A549 (cell line): ENCODE data around the gene PFAS.

Source experiments
- ATOH8 ChIP-seq: fragments of 250-450 bp; sonication (Bioruptor Pico); IDR thresholded peaks from 2 replicates; pipeline ENCODE4 v1.5.0; 2020; ENCODE audit warnings: low read depth, mild to moderate bottlenecking, moderate library complexity
- BCL3 ChIP-seq: fragments of >200 bp; sonication (Bioruptor Twin); formaldehyde crosslinking; IDR thresholded peaks from 3 replicates; pipeline ENCODE4 v1.6.1; 2016
- CTCF ChIP-seq: fragments of >200 bp; sonication (Bioruptor Twin); formaldehyde crosslinking; IDR thresholded peaks from 3 replicates; pipeline ENCODE4 v1.5.1; 2016
- FOSL2 ChIP-seq, 2 experiments: fragments of 450-650 bp in 1 of 2; fragments of >200 bp in 1 of 2; sonication (Bioruptor Twin) in 1 of 2; formaldehyde crosslinking; IDR thresholded peaks; 2 replicates each; pipeline versions ENCODE4 v1.5.0 to v1.6.1; 2016 to 2020; ENCODE audit warnings: mild to moderate bottlenecking in 1 of 2, moderate library complexity in 1 of 2
- JUN ChIP-seq, 2 experiments: fragments of >200 bp; sonication (Bioruptor Twin); formaldehyde crosslinking; IDR thresholded peaks; 2 replicates in 1 of 2; 3 replicates in 1 of 2; pipeline ENCODE4 v1.6.1; 2016 to 2017
- KDM1A ChIP-seq: fragments of 200-600 bp; sonication (generic); IDR thresholded peaks from 2 replicates; pipeline ENCODE4 v1.6.1; 2016; ENCODE audit warnings: low read depth, mild to moderate bottlenecking
- MAFK ChIP-seq: fragments of 450-650 bp; IDR thresholded peaks from 2 replicates; pipeline ENCODE4 v1.6.1; 2014; ENCODE audit not compliant: partially characterized antibody
- MAX ChIP-seq: IDR thresholded peaks from 2 replicates; pipeline ENCODE4 v1.6.1; 2012
- MYC ChIP-seq: IDR thresholded peaks from 2 replicates; pipeline ENCODE4 v1.6.1; 2012; ENCODE audit warnings: mild to moderate bottlenecking, inconsistent platforms, low read length, improper control_type of control experiment, borderline replicate concordance
- PHF8 ChIP-seq: fragments of 200-600 bp; sonication (generic); IDR thresholded peaks from 2 replicates; pipeline ENCODE4 v1.6.1; 2016; ENCODE audit warnings: low read depth, mild to moderate bottlenecking, antibody characterized with exemption, moderate library complexity, borderline replicate concordance
- POLR2A ChIP-seq: IDR thresholded peaks from 2 replicates; pipeline ENCODE4 v1.6.1; 2012; ENCODE audit warnings: mild to moderate bottlenecking, low read length
- REST ChIP-seq: fragments of 200-600 bp; sonication (generic); IDR thresholded peaks from 2 replicates; pipeline ENCODE4 v1.6.1; 2016; ENCODE audit warnings: antibody characterized with exemption, mild to moderate bottlenecking, moderate library complexity
- RFX5 ChIP-seq: fragments of 450-650 bp; IDR thresholded peaks from 2 replicates; pipeline ENCODE4 v1.7.1; 2014; ENCODE audit warnings: antibody characterized with exemption, mild to moderate bottlenecking, moderate library complexity

GRCh38 chr17:8273884-8274444 is 24.9 kb downstream of the PFAS start:
- TF ChIP-seq CTCF (no peak), FOSL2 (IDR thresholded peaks at IDR 0.05) (no peak), FOSL2 (CRISPR knock-in tag; IDR thresholded peaks at IDR 0.05) (no peak), JUN (IDR thresholded peaks at IDR 0.05) (no peak), BCL3 (no peak), ATOH8 (CRISPR knock-in tag) (no peak), PHF8 (no peak), MYC (no peak), KDM1A (no peak), MAX (no peak), POLR2A (no peak), REST (no peak), RFX5 (no peak), MAFK (no peak)
